HG03045 (cell line): ENCODE data around the gene DIPK1C.

Source experiments
- ATAC-seq: cut with Tn5 transposase; IDR thresholded peaks from one replicate; pipeline ENCODE4 v1.9.1; 2021; ENCODE audit warnings: mild to moderate bottlenecking, moderate library complexity; ENCODE audit not compliant: unreplicated experiment

DIPK1C gene

DNA sequence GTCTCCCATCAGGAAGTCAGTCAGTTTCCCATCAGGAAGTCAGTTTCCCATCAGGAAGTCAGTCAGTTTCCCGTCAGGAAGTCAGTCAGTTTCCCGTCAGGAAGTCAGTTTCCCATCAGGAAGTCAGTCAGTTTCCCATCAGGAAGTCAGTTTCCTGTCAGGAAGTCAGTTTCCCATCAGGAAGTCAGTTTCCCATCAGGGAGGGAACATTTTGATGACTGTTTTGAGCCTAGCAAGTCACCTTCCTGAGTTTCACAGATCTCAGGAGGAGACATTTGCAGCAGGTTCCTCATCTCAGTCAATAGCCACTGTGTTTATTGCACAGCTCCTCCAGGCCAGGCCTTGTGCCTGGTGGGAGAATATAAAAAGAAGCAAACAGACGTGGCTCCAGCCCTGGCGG is 31.9 kb downstream of the DIPK1C start:
- ATAC-seq = no peak

DNA sequence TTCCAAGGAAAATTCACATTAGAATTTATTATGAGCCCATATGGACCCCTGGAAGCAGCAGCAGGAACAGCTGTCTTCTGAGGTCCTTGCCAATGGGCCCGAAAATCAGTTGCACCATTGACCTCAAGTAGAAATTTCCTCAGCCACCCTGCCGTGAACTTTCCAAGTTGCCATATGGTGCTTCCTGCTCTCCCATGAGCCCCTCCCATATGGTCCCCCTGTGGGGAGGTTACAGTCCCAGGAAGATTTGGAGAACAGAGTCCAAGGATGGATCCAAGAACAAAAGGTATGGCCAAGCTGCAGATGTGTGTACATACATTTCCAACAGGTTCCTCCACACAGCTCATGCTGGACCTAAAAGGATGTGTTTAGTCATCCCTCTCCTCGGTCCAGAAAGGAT is 34.6 kb downstream of the DIPK1C start:
- no peak for ATAC-seq

DNA sequence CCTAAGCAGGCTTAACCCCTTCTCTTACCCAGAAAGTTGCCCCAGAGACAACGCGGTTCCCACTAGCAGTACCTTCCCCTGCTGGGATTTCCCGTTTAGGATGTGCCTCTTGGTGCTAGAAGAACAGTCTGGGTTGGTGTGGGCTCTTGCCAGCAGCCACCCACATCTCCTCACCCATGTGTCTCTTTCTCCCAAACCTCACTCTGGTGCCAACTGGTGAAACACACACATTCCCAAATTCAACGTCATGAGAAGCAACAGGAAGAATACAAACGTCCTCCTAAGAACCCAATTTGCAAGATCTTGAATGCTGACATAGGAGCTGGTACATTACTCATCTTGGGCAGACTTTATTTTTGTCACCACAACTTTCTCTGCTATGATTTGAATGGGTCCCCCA is 36.2 kb downstream of the DIPK1C start:
- no peak for ATAC-seq

GRCh38 chr18:74420481-74420880 is 36.6 kb downstream of the DIPK1C start:
- no peak for ATAC-seq

DNA sequence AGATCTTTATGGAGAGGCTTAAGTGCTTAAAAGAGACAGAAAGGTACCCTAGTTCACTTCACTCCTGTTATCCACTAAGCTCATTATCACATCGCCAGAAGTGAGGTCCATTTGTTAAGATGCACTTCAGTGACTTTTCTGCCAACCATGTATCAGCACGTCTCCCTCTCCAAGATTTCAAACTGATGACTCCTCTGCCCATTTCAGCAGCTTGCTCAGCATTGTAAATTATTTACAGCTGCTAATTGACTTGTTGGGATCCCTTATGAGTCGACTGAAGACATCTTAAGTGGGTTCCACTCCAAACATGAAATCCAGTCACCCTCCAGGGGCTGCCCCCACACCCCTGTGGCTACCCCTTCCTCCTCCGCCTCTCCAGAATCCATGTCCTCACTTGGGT is 37.3 kb downstream of the DIPK1C start:
- ATAC-seq = no peak

- ATAC-seq = no peak
Observed at GRCh38 chr18:74418023-74418422, 39.1 kb downstream of the DIPK1C start.

DNA sequence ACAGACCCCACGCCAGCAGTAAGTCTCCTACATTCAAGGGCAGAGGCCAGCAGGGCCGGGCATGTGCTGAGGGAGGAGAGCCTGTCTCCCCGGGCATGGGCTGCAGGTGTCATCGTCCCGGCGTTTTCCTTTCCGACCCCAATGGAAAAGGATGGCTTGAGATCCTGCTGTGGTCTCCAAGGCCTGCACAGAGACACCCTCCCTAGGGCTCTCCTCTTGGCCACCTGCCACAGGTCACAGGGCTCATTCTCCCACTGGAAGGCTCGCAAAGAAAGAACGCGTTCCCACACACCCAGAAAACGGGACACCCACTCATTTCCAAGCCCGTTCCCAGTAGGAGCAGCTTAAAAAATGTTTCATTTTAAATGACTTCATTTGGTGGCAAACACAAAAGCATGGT is 41.0 kb downstream of the DIPK1C start:
- ATAC-seq = no peak

- ATAC-seq = no peak
Observed at GRCh38 chr18:74414953-74415515, 42.1 kb downstream of the DIPK1C start.

DNA sequence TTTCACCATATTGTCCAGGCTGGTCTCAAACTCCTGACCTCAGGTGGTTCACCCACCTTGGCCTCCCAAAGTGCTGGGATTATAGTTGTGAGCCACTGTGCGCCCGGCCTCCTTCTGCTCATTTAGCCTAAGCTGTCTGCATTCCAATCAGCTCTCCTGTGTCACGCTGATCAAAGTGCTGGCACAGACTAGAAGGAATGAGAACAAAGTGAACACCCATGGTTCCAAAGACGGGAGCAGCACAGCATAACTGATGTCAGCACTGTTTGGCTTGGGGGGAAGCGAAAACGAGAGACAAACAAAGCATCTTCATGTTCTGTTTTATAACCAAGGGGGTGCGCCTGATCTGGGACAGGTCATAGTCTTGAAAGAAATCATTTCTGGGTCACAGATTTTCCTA is 43.3 kb downstream of the DIPK1C start:
- no peak for ATAC-seq

- ATAC-seq = no peak
Observed at GRCh38 chr18:74412116-74412880, 44.8 kb downstream of the DIPK1C start.

- no peak for ATAC-seq
Observed at GRCh38 chr18:74411475-74411874, 45.6 kb downstream of the DIPK1C start.

GRCh38 chr18:74410441-74410992 is 46.6 kb downstream of the DIPK1C start:
- ATAC-seq = no peak

GRCh38 chr18:74407888-74408287 is 49.2 kb downstream of the DIPK1C start:
- ATAC-seq = no peak

DNA sequence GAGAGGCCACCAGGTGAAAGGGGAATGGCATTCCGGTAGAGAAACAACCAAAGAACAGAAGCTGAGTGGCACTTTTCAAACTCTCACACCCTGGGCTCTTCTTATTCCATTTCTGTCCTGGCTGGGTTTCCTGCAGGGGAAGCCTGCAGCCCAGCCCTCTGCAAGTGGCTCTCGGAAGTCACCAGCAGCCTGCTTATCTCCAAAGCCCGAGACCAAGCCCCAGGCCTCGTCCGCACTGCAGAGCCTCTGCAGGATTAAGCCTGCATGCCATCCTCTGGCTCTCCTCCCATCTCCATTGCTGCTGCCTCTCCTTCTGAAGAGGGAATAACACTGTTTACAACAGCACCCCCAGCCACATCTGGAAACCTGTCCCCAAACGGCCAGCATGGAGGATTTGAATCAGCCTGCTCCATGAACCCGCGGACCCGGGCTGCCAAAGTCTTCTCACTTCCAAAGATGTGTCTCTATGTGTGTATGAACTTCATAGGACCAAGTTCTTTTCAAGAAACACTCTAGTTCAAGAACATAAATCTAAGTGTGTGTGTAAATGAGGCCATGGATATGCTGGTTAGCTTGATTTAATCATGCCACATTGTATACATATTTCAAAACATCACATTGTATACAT is 54.2 kb downstream of the DIPK1C start:
- no peak for ATAC-seq

- no peak for ATAC-seq
Observed at GRCh38 chr18:74400813-74401212, 56.3 kb downstream of the DIPK1C start.

DNA sequence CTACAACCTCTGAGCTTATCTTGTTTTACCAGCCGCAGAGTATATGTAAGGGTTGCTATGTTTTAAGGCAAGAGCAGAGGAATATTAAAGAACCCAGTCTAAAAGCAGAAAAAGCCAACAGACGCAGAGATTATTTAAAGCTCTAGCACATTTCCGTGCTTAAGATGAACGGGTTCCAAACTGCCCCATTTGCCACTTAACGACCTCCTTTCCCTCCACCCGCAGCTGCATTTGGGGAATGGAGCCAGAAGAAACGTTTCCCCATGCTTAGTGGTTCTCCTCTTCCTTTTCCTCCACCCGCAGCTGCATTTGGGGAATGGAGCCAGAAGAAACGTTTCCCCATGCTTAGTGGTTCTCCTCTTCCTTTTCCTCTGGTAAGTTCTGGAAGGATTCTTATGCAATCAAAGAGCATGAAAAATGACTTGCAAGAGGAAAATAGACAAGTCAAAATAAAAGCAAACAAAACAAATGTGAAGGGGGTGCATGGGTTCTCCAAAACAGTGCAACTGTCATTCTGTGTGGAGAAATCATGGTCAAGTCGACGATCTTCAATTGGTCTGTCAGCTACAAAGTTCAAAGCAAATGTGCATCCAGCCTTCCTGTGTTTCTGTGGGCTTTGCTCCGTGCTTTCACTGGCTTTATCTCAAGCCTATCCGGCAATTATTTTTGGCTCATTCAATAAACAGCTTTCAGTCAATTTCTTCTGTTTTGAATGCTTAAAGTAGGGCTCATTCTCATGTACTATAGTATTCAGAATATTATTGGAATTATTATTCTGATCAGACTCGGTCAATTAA is 57.8 kb downstream of the DIPK1C start:
- no peak for ATAC-seq

- ATAC-seq = no peak
Observed at GRCh38 chr18:74397572-74397971, 59.5 kb downstream of the DIPK1C start.

- no peak for ATAC-seq
Observed at GRCh38 chr18:74396171-74397169, 60.6 kb downstream of the DIPK1C start.

DNA sequence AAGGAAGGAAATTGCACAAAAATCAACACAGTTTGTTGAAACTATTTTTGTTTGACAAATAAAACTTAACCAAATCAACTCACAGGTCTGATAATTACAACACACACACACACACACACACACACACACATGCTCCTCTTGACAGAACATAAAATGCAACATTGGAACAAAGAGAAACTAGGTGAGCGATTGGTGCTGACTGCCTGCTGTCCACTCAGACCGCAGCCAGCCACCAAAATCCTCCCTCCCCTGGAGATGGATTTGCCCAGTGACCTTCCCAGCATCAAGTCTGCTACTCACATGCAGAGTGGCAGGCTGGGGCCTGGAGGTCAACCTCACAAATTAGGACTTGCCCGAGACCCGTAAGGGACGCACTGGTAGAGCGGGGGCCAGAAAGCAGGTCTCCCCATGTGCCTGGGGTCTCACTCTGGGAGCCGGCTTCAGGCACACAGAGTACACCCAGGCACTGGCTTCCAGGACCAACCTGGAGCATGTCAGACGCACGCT is 61.4 kb downstream of the DIPK1C start:
- no peak for ATAC-seq

DNA sequence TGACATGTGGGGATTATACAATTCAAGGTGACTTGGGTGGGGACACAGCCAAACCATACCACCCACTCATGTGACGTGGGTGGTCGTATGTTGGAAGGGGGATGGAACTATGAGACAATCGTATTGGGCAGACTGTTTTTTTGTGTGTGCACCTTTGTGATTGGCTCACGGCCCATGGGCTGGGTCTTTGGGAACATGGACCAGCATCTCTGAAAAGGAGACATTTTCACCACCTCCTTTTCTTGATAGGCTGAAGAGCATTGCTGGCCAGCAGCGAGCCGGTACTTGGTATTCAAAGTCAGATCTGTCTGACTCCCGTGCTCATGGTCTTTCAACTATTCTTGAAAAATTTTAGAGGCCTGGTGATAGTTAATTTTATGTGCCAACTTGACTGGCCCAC is 62.1 kb downstream of the DIPK1C start:
- no peak for ATAC-seq
